H7 (cell line): ENCODE measurements around the gene EHMT1. TPM values are rescaled to one million over a fixed set of nuclear protein-coding genes. Genes with fewer than 3 reads are reported as not detected.
"Not testable (repeated sequence)": the region's sequence is repeated elsewhere in the genome, so short reads cannot be mapped to it uniquely, and the experiment has no call there.

Experiments used
- DNase-seq: peaks from one replicate; pipeline ENCODE4 v3.0.0; 2012
- H3K27me3 ChIP-seq: 2 replicates; pipeline ENCODE4 v1.6.0; 2011; ENCODE audit warnings: mild to moderate bottlenecking, low read length; ENCODE audit not compliant: control insufficient read depth, insufficient read depth
- H3K36me3 ChIP-seq: replicated peaks from 2 replicates; pipeline ENCODE4 v1.5.1; 2011; ENCODE audit warnings: low read length; ENCODE audit not compliant: control insufficient read depth, insufficient read depth
- H3K4me3 ChIP-seq: 2 replicates; pipeline ENCODE4 v1.5.1; 2011; ENCODE audit warnings: low read depth, mild to moderate bottlenecking, control low read depth, low read length, moderate library complexity; ENCODE audit not compliant: insufficient read depth
- total RNA-seq: library from RNA; depleted of rRNA; stranded (reverse); fragments of >200 nt; shearing (Covaris generic); gene quantifications from 2 replicates; pipeline ENCODE4 v1.2.3, GENCODE V29; 2014

The EHMT1 gene
- total RNA-seq, 1 experiment from 2014 or later = 89.6 TPM

- no peak for DNase-seq
- H3K36me3 ChIP-seq = peaks cover 19% of the 10 kb centered on the region
- H3K27me3 ChIP-seq = no peaks in the 10 kb centered on the region
- no peak overlapping the region for H3K4me3 ChIP-seq
Measured at GRCh38 chr9:137764981-137765380, 146.2 kb downstream of the EHMT1 start.

- no peak overlapping the region for H3K4me3 ChIP-seq
- H3K27me3 ChIP-seq = no peaks in the 10 kb centered on the region
- no peak for DNase-seq
- peaks cover 18% of the 10 kb centered on the region for H3K36me3 ChIP-seq
Measured at GRCh38 chr9:137765536-137765935, 146.7 kb downstream of the EHMT1 start.

GRCh38 chr9:137771580-137771979 lies 152.8 kb downstream of the EHMT1 start:
- DNase-seq = no peak
- H3K36me3 ChIP-seq = peaks cover 10% of the 10 kb centered on the region
- no peak overlapping the region for H3K4me3 ChIP-seq
- H3K27me3 ChIP-seq = no peaks in the 10 kb centered on the region

- Histone ChIP-seq H3K36me3 (peaks cover 10% of the 10 kb centered on the region), H3K27me3 (no peaks in the 10 kb centered on the region), H3K4me3 (no peak overlapping the region)
- DNase-seq = peak; percentile 88
Measured at GRCh38 chr9:137772281-137772873, 153.6 kb downstream of the EHMT1 start.

GRCh38 chr9:137774775-137775386 lies 156.1 kb downstream of the EHMT1 start:
- no peak overlapping the region for H3K4me3 ChIP-seq
- no peak for DNase-seq
- H3K27me3 ChIP-seq = no peaks in the 10 kb centered on the region
- H3K36me3 ChIP-seq = peaks cover 25% of the 10 kb centered on the region

GRCh38 chr9:137776306-137776995 lies 157.6 kb downstream of the EHMT1 start:
- DNase-seq = no peak
- H3K36me3 ChIP-seq = peaks cover 26% of the 10 kb centered on the region

GRCh38 chr9:137777761-137778160 lies 159.0 kb downstream of the EHMT1 start:
- Histone ChIP-seq H3K27me3 (no peaks in the 10 kb centered on the region), H3K36me3 (peaks cover 32% of the 10 kb centered on the region), H3K4me3 (no peak overlapping the region)
- DNase-seq = no peak

More at GRCh38 chr9:137776306-137776995, 157.6 kb downstream of the EHMT1 start:
- no peaks in the 10 kb centered on the region for H3K27me3 ChIP-seq
- no peak overlapping the region for H3K4me3 ChIP-seq

- H3K27me3 ChIP-seq = no peaks in the 10 kb centered on the region
- DNase-seq = no peak
- no peak overlapping the region for H3K4me3 ChIP-seq
- H3K36me3 ChIP-seq = peaks cover 35% of the 10 kb centered on the region
Measured at GRCh38 chr9:137778336-137778735, 159.5 kb downstream of the EHMT1 start.

GRCh38 chr9:137778914-137779313 lies 160.1 kb downstream of the EHMT1 start:
- H3K36me3 ChIP-seq = peaks cover 35% of the 10 kb centered on the region

GRCh38 chr9:137780031-137780430 lies 161.2 kb downstream of the EHMT1 start:
- not testable (repeated sequence) for DNase-seq, H3K4me3 ChIP-seq, H3K27me3 ChIP-seq
- peaks cover 35% of the 10 kb centered on the region for H3K36me3 ChIP-seq

More at GRCh38 chr9:137778914-137779313, 160.1 kb downstream of the EHMT1 start:
- Histone ChIP-seq H3K27me3 (no peaks in the 10 kb centered on the region), H3K4me3 (no peak overlapping the region)
- no peak for DNase-seq

- H3K36me3 ChIP-seq = peaks cover 28% of the 10 kb centered on the region
- H3K27me3 ChIP-seq = no peaks in the 10 kb centered on the region
- H3K4me3 ChIP-seq = no peak overlapping the region
- no peak for DNase-seq
Measured at GRCh38 chr9:137781906-137782585, 163.2 kb downstream of the EHMT1 start.

GRCh38 chr9:137783521-137783920 lies 164.7 kb downstream of the EHMT1 start:
- H3K27me3 ChIP-seq = no peaks in the 10 kb centered on the region

GRCh38 chr9:137784046-137784445 lies 165.2 kb downstream of the EHMT1 start:
- H3K4me3 ChIP-seq = no peak overlapping the region
- peaks cover 16% of the 10 kb centered on the region for H3K36me3 ChIP-seq
- peak; percentile 80 for DNase-seq
- no peaks in the 10 kb centered on the region for H3K27me3 ChIP-seq

More at GRCh38 chr9:137783521-137783920, 164.7 kb downstream of the EHMT1 start:
- peaks cover 22% of the 10 kb centered on the region for H3K36me3 ChIP-seq
- DNase-seq = no peak
- H3K4me3 ChIP-seq = no peak overlapping the region

- H3K36me3 ChIP-seq = peaks cover 12% of the 10 kb centered on the region
- H3K4me3 ChIP-seq = no peak overlapping the region
- peak; percentile 61 for DNase-seq
- no peaks in the 10 kb centered on the region for H3K27me3 ChIP-seq
Measured at GRCh38 chr9:137784641-137785513, 166.1 kb downstream of the EHMT1 start.
